Panc1 (cell line): ENCODE results near the gene PYDC2.

Experiments
- POLR2AphosphoS5 ChIP-seq: IDR thresholded peaks from 2 replicates; pipeline ENCODE4 v1.6.1; 2012; ENCODE audit warnings: mild to moderate bottlenecking, low read depth, low read length, moderate library complexity
- TF ChIP-seq, protein P1 (sequence below): fragments of 450-650 bp; IDR thresholded peaks from 2 replicates; pipeline ENCODE4 v1.5.1; 2017; ENCODE audit warnings: mild to moderate bottlenecking

GRCh38 chr3:191492601-191493000 lies 31.6 kb downstream of the PYDC2 start:
- TF ChIP-seq, protein P1, sequence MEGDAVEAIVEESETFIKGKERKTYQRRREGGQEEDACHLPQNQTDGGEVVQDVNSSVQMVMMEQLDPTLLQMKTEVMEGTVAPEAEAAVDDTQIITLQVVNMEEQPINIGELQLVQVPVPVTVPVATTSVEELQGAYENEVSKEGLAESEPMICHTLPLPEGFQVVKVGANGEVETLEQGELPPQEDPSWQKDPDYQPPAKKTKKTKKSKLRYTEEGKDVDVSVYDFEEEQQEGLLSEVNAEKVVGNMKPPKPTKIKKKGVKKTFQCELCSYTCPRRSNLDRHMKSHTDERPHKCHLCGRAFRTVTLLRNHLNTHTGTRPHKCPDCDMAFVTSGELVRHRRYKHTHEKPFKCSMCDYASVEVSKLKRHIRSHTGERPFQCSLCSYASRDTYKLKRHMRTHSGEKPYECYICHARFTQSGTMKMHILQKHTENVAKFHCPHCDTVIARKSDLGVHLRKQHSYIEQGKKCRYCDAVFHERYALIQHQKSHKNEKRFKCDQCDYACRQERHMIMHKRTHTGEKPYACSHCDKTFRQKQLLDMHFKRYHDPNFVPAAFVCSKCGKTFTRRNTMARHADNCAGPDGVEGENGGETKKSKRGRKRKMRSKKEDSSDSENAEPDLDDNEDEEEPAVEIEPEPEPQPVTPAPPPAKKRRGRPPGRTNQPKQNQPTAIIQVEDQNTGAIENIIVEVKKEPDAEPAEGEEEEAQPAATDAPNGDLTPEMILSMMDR: no peak
- TF ChIP-seq POLR2AphosphoS5: no peak
